Activated CD4-positive, CD25-positive, alpha-beta regulatory T cell treated with anti-CD3 and anti-CD28 coated beads, Interleukin-2, amount 50 U/mL, for 72 hours (primary cell): ENCODE data around the gene CRIP2.
A peak's percentile ranks its signal among the peaks of the same experiment; 100 is the strongest.

ENCODE experiments used
- DNase-seq: peaks from one replicate; pipeline ENCODE4 v3.0.0; 2021

CRIP2 gene

DNA sequence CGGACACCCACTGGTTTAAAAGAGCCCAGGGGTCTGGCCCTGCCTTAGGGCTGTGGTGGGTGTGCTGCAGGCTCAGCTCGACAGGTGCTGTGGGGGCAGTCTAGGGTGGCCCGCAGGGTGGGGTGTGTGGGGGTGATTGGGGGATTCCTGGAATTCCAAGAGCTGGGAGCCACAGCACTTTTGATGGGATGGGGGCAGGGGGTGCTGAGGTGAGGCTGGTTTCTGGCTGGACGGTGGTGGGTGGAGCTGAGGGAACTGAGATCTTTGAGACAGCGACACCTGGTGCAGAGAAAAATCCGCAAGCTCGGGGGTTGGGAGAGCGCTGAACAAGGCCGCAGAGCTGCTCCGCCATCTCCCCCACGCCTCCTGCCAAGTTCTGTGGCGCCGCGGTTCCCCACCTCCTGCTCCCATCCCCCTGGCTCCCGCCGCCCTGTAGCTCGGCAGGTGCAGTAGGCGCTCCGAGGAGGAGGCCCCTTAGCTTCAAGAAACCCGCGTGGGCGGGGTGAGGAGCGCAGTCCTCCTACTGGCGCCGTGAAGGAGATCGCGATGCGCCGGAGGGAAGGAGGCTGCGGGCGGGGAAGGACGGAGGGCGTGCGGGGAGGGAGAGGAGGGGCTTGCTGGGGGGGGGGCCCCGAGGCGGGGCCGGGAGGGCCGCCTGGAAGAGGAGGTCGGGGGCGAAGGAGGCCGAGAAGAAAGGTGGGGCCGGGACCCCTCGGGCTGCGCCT is 15.1 kb downstream of the CRIP2 start:
- peak; percentile 75 for DNase-seq

DNA sequence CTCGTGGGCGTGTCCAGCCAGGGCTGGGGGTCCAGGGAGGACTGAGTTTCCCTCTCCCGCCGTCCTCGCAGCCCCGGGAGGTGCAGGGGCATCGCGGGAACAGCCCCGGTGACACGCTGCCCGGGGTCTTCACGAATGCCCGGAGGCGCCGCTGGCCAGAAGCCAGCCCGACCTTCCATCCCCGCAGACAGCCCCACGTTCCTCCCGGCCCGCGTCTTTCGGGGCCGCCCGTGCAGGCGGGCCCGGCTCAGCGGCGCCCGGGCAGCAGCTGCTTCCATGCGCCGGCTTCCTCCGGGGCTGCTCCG is 15.6 kb downstream of the CRIP2 start:
- DNase-seq, result no peak

DNA sequence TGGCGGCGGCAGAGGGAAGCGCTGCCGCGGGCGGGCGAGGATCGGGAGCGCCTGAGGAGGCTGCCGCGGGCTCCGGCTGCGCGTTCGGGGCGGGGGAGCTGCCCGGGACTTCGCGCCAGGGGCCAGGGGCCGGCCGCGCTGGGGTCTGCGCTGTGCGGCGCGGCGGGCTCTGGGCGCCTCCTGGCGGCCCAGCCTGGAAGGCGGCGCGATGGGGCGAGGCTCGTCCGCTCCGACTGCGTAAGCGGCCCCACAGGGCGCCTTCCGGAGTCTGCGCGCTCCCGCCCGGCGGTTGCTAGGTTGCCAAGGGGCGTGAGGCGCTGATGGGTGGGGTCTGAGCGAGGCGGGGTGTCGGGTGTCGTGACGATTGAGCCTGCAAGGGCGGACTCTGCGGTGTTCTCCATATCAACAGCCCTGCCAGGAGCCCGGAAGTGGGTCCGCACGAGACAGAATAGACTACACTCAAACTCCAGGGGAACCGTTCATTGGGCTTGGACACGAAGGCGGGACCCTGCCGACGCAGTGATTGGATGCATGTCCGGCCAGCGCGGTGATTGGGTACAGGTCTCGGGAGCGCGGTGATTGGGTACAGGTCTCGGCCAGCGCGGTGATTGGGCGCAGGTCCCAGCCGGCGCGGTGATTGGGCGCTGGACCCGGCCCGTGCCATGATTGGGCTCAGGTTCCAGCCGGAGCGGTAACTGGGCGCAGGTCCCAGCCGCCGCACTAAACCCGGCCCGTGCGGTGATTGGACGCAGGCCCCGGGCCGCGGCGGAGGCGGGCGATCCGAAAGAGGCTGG is 16.1 kb downstream of the CRIP2 start, which contains the start of gene TEDC1:
Gene TEDC1, plus strand, starts transcription at position 675 of the 794 bp plus-strand sequence. CDS start 130 bp downstream, outside the sequence.
- peak; percentile 97 for DNase-seq

DNA sequence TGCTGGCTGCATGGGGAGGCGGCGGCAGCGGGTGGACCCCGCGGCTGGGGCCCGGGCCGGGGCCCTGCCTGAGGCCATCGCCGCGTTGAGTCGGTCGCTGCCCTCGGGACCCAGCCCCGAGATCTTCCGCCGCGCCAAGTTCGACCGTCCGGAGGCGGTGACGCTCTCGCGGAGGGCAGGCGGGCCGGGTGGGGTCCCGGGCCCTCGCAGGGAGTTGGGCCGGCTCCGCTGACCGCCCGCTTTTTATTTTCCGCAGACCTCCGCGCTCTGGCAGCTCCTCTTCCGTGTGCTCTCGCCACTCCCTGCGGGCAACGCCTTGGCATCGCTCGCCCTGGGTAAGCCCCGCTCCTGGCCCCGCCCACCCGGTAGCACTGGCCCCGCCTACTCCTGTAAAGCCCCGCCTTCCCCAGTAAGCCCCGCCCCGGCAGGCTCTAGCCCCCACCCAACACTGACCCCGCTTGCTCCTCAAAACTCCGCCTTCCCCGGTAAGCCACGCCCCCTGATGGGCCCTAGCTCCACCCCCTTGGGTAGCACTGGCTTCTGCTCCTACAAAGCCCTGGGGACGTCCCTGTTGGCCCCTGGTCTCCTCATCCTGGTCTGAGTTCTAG is 16.8 kb downstream of the CRIP2 start:
- DNase-seq, result peak; percentile 85

DNA sequence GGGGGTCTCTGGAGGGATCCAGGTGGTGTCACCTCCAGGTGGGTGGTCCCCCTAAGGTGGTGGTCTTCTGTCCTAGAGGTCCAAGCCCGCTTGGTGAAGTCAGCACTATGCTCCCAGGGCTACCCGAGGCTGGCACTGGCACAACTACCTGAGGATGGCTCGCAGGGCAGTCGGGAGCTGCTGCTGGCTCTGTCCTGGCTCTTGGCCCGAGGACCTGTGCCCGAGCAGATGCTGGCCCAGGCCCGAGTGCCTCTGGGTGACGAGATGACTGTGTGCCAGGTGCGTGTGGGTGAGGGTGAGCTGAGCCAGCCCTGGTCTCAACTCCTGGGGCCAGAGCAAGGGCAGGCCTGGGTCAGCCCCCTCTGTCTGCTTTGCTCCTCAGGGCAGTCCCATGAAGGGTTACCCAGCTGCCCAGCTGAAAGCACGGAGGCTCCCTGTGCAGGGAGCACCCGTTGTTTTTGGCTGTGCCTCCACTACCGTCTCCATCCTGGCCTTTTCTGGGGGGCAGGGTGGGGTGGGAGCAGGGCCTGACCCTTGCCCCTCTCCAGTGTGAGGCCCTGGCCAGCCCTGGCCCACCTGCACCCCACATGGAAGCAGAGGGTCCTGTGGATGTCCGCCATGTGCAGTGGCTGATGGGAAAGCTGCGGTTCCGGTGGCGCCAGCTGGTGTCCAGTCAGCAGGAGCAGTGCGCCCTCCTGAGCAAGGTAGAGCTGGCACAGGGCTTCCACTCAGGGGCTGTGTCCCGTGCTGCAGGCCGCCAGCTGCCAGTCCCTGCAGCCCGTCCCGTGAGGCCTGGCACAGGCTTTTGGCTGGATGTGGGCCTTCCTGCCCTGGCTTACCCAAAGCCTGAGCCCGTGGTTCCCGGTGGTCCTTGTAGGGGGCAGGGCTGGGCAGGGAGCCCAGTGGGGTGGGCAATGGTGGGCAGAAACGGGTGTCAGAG is 17.7 kb downstream of the CRIP2 start:
- peak; percentile 30 for DNase-seq

DNA sequence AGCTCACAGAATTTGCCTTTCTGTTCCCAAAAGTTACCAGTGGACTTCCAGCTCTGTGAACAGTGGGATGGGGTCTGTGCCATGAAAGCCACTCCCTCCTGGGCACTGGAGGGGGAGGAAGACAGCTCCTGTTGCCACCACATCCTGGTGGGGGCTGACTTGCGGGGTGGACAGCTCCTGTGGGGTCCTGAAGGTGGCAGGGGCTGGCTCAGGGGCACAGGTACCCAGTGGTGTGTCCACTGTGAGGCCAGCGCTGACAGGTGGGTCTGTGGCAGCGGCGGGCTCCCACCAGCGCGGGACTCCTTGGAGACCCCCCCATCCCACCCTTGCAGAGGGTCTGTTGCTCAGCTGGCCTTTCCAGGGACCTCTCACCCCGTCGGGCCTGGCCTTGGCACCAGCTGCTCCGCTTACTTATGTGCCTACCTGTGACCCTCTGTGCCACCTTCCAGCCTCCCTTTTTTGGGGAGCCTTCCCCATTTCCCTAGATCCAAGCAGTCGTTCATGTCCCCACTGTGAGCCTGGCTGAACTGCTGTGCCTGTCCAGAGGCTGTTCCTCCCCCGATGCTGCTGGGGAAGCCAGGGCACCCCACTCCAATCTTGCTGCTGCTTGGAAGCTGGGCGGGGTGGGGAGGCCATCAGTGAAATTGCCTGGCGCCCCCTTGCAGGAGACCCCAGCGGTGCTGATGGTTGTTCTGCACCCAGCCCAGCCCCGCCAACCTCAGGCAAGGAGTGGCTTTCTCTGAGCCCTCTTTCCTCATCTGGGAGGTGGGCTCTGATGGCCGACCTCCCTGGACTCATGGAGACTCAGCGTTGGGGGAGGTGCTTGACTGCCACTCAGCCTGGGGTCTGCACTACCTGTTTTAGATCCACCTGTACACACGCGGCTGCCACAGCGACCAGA is 18.6 kb downstream of the CRIP2 start:
- DNase-seq, result peak; percentile 28

DNA sequence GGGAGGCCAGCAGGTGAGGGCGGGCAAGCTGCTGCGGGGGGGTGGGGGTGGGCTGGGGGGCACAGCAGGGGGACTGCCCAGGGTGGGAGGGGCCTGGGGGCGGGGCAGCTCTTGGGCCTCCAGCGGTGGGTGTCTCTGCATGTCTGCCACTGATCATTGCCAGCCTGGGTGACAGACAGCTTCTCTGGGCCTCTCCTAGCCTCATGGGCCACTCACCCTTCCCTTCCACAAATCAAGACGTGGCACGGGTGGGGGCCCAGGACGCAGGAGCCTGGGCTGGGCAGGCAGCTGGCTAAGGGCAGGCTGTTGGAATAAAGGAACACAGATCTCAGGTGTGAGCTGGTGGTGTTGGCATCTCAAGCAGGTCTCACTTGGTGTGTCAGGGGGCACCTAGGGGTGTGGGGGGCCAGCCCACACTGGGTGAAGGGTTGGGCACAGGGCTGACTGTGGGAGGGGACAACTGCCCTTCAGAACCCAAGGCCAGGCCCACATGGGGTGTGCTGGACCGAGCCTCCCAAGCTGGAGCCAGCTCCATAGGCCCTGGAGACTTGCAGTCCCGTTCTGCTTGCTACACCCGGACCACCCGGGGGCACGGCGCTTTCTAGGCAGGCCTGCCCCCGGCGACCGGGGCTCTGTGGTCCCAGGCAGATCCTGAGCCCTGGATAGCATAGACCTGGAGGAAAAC is 19.4 kb downstream of the CRIP2 start:
- DNase-seq, result no peak

DNA sequence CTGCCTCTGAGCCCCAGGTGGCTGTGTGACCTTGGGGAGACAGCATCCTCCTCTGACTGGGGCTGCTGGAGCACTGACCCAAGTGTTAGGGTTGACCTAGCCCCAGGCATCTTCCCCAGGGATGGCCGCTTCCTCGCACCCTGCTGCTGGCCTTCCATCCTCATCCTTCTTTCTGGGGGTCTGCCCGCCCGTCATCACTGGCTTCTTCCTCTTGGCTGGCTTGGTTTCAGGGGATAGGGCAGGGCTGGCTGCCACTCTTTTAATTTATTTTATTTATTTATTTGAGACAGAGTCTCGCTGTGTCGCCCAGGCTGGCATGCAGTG is 19.9 kb downstream of the CRIP2 start:
- DNase-seq, result no peak

DNA sequence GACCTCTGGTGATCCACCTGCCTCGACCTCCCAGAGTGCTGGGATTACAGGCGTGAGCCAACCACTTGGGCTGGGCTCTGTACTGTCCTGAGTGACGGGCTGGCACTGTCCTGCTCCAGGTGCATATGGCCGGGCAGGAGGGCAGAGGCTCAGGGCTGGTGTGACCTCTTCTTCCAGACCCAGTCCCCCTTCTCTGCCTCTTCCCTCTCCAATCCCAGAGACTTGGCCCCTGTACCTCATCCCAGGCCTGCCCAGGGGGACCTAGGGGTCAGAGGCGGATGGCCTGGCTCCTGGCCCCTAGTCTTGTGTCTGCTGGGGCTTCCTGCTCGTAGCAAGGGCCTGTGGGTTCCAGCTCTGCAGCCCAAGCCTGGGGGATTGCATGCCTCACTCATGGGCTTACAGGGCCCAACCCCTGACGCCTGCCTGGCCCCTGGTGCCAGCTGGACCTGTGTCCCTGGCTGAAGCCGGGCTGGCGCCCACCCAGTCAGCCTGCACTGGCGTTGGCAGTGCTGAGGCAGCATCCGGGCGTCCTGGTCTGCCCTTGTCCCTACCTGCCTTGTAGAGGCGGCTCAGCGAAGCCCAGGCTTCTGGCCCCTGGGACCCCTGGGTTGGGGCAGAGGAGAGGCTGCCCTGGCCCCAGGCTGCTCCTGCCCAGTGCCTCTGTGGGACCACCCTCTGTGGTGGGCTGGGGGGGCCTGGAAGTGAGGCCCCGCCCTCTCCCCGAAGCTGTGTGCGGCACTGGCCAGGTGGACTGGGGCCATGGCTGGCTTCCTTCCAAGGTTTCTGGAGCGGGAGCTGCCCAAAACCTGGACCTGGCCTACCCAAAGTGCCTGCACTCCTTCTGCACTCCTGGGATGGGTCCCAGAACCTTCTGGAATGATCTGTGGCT is 20.7 kb downstream of the CRIP2 start:
- no peak for DNase-seq

DNA sequence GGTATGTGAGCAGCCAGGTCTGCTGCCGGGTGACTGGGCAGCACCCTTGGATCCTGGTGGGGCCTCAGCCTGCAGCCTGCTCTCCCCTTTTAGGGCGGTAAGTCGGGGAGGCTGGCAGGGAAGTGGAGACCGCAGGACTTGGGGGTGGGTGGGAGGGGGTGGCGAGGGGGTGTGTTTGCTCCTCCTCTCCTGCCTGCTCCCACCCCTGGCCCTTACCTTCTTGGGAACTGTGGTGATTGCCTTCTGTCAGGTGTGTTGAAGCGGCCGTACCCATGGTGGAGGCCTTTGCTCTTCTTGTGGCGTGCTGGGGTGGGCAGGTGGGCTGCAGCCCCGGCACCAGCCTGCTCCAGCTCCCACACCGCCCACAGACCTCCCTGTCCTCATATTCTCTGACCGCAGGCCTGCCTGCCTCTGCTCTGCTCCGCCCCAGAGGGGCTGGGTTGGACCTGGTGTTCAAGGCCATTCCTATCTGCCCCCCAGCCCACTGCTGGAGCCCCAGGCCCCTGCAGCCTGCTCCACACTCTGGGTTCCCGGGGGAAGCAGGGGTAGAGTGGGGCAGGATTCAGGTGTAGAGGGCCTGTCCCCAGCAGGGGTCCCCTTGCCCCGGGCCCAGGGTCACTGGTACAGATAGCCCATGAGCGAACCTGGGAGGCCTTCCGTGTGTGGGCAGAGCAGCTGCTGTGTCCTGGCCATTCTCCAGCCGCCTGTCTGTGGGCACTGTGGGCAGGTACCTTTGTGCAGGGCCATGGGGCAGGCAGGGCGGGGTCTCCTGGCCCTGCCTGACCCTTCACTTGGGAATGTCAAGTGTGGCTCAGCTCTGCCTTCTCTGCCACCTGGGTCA is 21.6 kb downstream of the CRIP2 start:
- DNase-seq, result peak; percentile 26

DNA sequence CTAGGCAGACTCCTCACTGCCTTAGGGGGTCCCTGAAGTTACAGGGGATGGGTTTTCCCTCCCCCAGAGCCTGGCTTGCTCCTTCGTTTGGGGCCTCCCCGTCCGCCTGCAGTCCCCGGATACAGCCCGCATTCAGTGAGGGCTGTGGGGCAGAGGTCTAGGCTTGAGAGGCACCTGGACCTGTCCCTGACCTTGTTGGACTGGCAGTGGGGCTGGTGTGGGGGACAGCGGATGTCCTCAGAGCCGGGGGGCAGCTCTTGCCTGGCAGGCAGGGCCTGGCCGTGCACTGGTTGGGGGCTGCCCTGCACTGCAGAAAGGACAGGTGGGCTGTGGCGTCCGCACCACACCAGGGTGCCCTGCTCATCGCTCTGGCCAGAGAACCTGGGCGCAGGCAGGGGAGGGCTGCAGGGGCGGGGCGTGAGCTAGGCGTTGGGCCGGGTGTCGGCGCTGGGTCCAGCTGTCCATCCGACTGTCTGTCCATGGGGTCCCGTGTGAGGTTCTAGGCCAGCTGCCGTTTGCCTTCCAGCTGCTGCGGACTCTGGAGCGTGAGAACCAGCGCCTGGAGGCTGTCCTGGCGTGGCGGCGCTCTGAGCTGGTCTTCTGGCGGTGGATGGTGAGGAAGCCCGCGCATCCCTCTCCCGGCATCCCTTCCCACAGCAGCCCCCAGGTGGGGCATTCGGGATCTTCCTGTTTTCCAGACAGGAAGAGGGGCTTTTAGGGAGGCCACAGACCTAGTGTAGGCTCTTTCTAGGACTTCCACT is 22.4 kb downstream of the CRIP2 start:
- peak; percentile 28 for DNase-seq

DNA sequence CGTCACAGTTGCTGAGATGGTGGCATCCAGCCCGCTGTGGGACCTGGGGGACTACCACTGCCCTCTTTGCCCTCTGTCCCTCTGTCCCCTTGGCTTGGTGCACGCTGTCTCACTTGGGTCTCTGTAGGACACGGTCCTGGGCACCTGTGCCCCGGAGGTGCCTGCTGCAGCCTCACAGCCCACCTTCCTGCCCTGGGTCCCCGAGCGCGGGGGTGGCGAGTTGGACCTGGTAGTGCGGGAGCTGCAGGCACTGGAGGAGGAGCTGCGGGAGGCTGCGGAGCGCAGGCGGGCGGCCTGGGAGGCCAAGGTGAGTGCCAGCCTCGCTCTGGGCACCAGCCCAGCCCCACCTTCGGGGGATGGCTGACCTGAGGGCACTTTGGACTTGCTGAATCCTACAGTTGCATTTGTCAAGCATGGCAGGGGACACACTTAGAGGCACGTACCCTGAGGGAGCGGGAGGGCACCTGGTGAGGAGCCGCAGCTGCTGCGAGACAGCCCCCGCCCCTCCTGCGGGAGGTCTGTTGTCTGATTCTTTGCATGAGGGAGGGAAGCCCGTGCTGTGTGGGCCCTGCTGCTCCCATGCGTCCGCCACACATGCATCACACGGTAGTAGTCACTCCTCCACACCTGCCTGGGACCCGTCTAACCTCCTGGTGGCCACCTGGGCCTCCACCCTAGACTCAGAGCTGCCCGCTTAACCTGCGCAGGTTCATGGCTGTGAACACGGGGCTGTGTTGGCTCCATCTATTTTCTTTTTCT is 23.2 kb downstream of the CRIP2 start:
- no peak for DNase-seq

DNA sequence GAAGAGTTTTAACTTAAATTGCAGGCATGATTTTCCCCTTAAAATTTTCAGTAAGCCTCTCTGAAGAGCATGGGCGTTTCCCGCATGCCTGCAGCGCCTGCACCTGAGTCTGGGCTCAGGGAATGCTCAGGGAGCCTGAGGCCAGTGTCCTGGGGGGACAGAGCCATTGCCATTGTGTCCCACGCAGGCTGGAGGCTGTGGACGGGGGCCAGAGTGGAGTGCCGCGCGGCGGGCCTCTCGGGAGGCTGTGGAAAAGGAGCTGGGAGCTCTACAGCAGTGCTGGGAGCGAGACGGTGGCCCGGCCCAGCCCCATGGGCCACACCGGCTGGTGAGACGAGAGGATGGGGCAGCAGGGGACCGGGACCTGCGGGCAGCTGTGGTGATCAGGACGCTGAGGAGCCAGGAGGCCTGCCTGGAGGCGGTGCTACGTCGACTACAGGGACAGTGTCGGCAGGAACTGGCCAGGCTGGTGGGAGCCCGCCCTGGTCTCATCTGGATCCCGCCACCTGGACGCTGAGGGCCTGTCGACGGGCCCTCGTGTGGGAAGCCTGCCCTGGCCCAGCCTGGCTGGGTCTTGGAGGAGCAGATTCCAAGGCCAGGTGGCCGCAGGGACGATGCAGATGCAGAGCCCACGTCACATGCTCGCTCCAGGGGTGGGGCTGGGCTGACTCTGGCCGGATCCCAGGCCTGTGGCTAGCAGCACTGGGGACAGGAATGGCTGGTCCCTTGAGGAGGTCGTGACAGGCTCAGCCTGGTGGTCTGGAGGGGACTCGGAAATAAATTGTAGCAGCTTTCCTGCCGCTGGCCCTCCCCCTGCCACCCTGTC is 24.0 kb downstream of the CRIP2 start:
- DNase-seq, result no peak

DNA sequence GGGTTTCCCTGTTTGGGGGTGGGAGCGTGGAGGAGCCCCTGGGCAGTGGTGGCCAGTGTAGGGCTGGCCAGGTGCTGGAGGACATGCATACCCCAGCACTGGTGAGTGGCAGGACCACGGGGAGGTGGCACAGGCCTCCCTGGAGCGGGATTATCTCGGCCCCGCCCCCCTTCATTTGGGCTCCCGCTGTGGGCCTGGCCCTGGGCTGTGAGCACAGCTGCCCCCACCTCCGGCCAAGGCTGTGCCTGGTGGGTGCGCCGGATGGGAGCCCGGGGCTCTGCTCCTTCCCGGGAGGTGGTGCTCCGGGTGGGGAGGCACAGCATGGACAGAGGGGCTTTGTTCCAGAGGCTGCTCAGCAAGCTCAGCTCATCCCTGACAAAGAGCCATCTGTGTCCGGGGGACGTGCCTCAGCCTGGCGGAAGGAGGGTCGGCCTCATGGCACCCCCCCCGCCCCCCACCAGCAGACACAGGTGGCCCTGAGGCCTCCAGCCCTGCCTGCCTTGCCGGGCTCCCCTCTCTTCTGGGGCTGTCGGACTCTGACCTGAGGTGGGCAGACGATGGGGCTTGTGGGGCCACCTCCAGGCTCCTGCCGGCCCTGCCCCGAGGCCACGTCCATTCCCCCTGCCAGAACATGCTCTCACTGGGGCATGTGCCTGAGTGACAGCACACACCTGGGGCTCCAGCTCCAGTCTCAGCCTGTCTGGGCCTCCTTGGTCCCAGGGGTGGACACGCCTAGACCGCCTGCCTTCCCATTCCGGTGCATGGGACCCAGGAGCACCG is 24.8 kb downstream of the CRIP2 start:
- no peak for DNase-seq

DNA sequence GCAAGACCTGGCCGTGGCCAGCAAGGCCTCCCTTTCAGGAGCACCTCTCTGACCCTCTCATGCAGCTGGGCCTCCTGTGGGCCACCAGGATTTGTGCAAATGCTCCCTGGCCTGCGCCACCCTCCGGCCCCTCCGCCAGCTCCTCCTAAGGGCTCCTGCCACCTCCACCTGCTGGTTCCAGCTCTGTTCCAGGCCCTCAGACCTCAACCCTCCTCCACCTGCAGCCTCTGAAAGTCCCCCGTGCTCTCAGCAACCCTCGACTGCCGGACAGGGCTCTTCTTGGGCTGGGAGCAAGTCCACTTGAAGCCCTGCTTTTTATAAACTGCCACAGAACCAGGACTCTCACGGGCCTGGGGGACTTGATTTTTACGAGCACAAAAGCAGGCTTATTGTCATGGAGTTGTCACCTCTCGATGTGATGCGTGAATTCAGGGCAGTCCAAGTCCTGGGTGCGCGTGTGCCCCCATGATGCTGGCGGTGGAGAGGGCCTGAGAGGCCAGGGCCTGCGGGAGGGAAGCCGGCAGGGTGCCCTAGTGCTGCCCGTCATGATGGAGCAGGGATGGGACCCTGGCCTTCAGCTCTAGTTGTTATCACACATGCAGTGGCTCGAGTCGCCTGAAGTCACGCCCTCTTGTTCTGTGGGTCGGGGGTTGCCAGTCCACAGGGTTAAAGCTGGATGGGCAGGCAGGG is 25.6 kb downstream of the CRIP2 start:
- no peak for DNase-seq
